ENCODE data around the gene PLA2G4C. TPM values are rescaled to one million over a fixed set of nuclear protein-coding genes. Genes with fewer than 3 reads are reported as not detected.

Gene PLA2G4C
- total and polyA plus RNA-seq, 2 of the 8 experiments (the other 6 are each of a cell fraction or from before 2014, with no cell fraction given) = 14.9 to 20.5 TPM

GRCh38 chr19:48081106-48081505, 29.5 kb downstream of the PLA2G4C start:
- Histone ChIP-seq H3K9ac (replicated peaks in 1 of 4; ENCODE audit: extremely low read depth in 1 of 4, low read depth in 3 of 4, low read length in 3 of 4) (no peak overlapping the region), H3K4me2 (ENCODE audit: insufficient read depth in 1 of 2, low read depth in 2 of 2, low read length in 2 of 2) (no peak overlapping the region), H4K5ac (ENCODE audit: insufficient read length, low read depth, low read length) (no peak overlapping the region), H3K27ac (ENCODE audit: low read depth, low read length) (no peak overlapping the region), H3K79me1 (ENCODE audit: low read depth, low read length) (no peaks in the 10 kb centered on the region), H4K91ac (replicated peaks; ENCODE audit: insufficient read length, low read length) (no peak overlapping the region), H3K79me2 (ENCODE audit: control insufficient read depth in 1 of 2, insufficient read depth in 2 of 2, low read length in 2 of 2) (no peaks in the 10 kb centered on the region), H4K20me1 (replicated peaks in 1 of 2; ENCODE audit: control insufficient read depth in 1 of 2, insufficient read depth in 2 of 2, low read length in 2 of 2) (no peaks in the 10 kb centered on the region), H3K14ac (ENCODE audit: insufficient read length) (no peak overlapping the region), H3K18ac (ENCODE audit: extremely low read depth, low read length) (no peak overlapping the region), H2AK5ac (ENCODE audit: low read depth, low read length) (no peak overlapping the region), H2BK20ac (ENCODE audit: low read length) (no peak overlapping the region), H3K56ac (replicated peaks; ENCODE audit: insufficient read length, low read depth, low read length) (no peak overlapping the region), H2BK120ac (replicated peaks; ENCODE audit: low read depth, low read length) (no peak overlapping the region), H3K23me2 (ENCODE audit: low read depth, low read length) (no peaks in the 10 kb centered on the region; the same call in 1 of the 2 replicates), H3K23ac (ENCODE audit: insufficient read length) (no peak overlapping the region), H3K9me3 (ENCODE audit: insufficient read depth in 2 of 2, low read depth in 1 of 2, low read length in 1 of 2) (peaks cover 0 to 2% of the 10 kb centered on the region in 2 experiments; a peak in 1 of 4 replicates), H3K36me3 (ENCODE audit: control insufficient read depth in 2 of 4, insufficient read depth in 4 of 4, low read length in 3 of 4) (no peaks in the 10 kb centered on the region), H3K27me3 (replicated peaks in 1 of 4; ENCODE audit: control insufficient read depth in 3 of 4, extremely low read depth in 1 of 4, insufficient read depth in 3 of 4, low read length in 3 of 4) (no peaks in the 10 kb centered on the region; a peak in 1 of 7 replicates), H2BK5ac (ENCODE audit: low read depth, low read length) (no peak overlapping the region), H2BK12ac (ENCODE audit: low read depth, low read length) (no peak overlapping the region), H3K4ac (replicated peaks; ENCODE audit: insufficient read length, low read depth, low read length) (no peak overlapping the region), H4K8ac (ENCODE audit: extremely low read depth, insufficient read depth, low read length) (no peak overlapping the region), H3K4me3 (ENCODE audit: extremely low read depth in 1 of 4, insufficient read depth in 2 of 4, low read depth in 3 of 4, low read length in 4 of 4) (no peak overlapping the region), H2AFZ (ENCODE audit: low read length) (no peak overlapping the region), H2BK15ac (ENCODE audit: low read length) (no peak overlapping the region), H3K4me1 (replicated peaks in 1 of 4; ENCODE audit: control insufficient read depth in 3 of 4, insufficient read depth in 4 of 4, low read length in 3 of 4) (no peaks in the 10 kb centered on the region)
- POLR2A ChIA-PET (ENCODE audit: partially characterized antibody) = no interaction called here
- WGBS, 2 experiments (ENCODE audit: extremely low coverage in 1 of 2, insufficient coverage in 1 of 2, insufficient read length in 1 of 2, insufficient replicate concordance in 2 of 2, low coverage in 1 of 2, low lambda C conversion rate in 2 of 2, missing lambda C conversion rate in 1 of 2) = 95% methylated on average over 5 of the region's 5 CpGs; no CpG with 5 or more reads in 1 of the 2 experiments
- FAIRE-seq (no peak), DNase-seq (ENCODE audit: low read depth in 1 of 2, low spot score in 2 of 2) (no peak)
- CTCF ChIA-PET (ENCODE audit: partially characterized antibody) = interaction anchor here (2.2 kb wide), 1 partner anchor 12 kb away, joined by 10 read pairs; no protein-coding TSS in a partner anchor
- no peak for TF ChIP-seq ATF2 (IDR thresholded peaks at IDR 0.05; ENCODE audit: low read length)
- TF ChIP-seq POU5F1 (IDR thresholded peaks at IDR 0.05; ENCODE audit: low read depth, low read length) = no peak
- TF ChIP-seq SIN3A (conservative IDR thresholded peaks at IDR 0.05 in 1 of 2, IDR thresholded peaks at IDR 0.05 in 1 of 2; ENCODE audit: low read depth in 1 of 2, low read length in 2 of 2) = no peak
- TF ChIP-seq SP4 (IDR thresholded peaks at IDR 0.05; ENCODE audit: low read length) = no peak
- no peak for TF ChIP-seq FOSL1 (IDR thresholded peaks at IDR 0.05; ENCODE audit: insufficient read depth, low read depth, low read length)
- no peak for TF ChIP-seq CBX8 (IDR thresholded peaks at IDR 0.05; ENCODE audit: borderline replicate concordance, low read depth, low read length)
- no peak for TF ChIP-seq CHD2 (IDR thresholded peaks at IDR 0.05; ENCODE audit: low read length)
